HEK293T (cell line): ENCODE data around the gene CHMP4B.

Experiments used
- ARNT ChIP-seq: fragments of 450-650 bp; IDR thresholded peaks from 2 replicates; pipeline ENCODE4 v1.6.1; 2017; ENCODE audit warnings: mild to moderate bottlenecking
- ELF4 ChIP-seq: fragments of 450-650 bp; IDR thresholded peaks from 2 replicates; pipeline ENCODE4 v1.6.1; 2017; ENCODE audit warnings: antibody characterized with exemption
- FOXA1 ChIP-seq: fragments of 450-650 bp; IDR thresholded peaks from 2 replicates; pipeline ENCODE4 v1.6.1; 2016; ENCODE audit warnings: mild to moderate bottlenecking
- FOXK2 ChIP-seq: fragments of 450-650 bp; IDR thresholded peaks from 2 replicates; pipeline ENCODE4 v1.6.1; 2016; ENCODE audit warnings: mild to moderate bottlenecking
- FOXM1 ChIP-seq: fragments of 450-650 bp; IDR thresholded peaks from 2 replicates; pipeline ENCODE4 v1.6.1; 2017; ENCODE audit warnings: mild to moderate bottlenecking, borderline replicate concordance
- HDGF ChIP-seq: fragments of 450-650 bp; IDR thresholded peaks from 2 replicates; pipeline ENCODE4 v1.6.1; 2017; ENCODE audit warnings: antibody characterized with exemption, borderline replicate concordance
- L3MBTL2 ChIP-seq: fragments of 450-650 bp; conservative IDR thresholded peaks from 2 replicates; pipeline ENCODE4 v1.6.1; 2016; ENCODE audit warnings: mild to moderate bottlenecking
- NFRKB ChIP-seq: fragments of 450-650 bp; IDR thresholded peaks from 2 replicates; pipeline ENCODE4 v1.6.1; 2016; ENCODE audit warnings: mild to moderate bottlenecking, moderate library complexity
- SP1 ChIP-seq: fragments of 450-650 bp; IDR thresholded peaks from 2 replicates; pipeline ENCODE4 v1.6.1; 2017
- SUZ12 ChIP-seq: fragments of 450-650 bp; IDR thresholded peaks from 2 replicates; pipeline ENCODE4 v1.6.1; 2016; ENCODE audit warnings: mild to moderate bottlenecking
- TARDBP ChIP-seq: fragments of 450-650 bp; IDR thresholded peaks from 2 replicates; pipeline ENCODE4 v1.6.1; 2016
- ZNF384 ChIP-seq: fragments of 450-650 bp; IDR thresholded peaks from 2 replicates; pipeline ENCODE4 v1.6.1; 2016
- TF ChIP-seq, protein P1 (sequence below): fragments of 450-650 bp; IDR thresholded peaks from 2 replicates; pipeline ENCODE4 v1.6.1; 2016

DNA sequence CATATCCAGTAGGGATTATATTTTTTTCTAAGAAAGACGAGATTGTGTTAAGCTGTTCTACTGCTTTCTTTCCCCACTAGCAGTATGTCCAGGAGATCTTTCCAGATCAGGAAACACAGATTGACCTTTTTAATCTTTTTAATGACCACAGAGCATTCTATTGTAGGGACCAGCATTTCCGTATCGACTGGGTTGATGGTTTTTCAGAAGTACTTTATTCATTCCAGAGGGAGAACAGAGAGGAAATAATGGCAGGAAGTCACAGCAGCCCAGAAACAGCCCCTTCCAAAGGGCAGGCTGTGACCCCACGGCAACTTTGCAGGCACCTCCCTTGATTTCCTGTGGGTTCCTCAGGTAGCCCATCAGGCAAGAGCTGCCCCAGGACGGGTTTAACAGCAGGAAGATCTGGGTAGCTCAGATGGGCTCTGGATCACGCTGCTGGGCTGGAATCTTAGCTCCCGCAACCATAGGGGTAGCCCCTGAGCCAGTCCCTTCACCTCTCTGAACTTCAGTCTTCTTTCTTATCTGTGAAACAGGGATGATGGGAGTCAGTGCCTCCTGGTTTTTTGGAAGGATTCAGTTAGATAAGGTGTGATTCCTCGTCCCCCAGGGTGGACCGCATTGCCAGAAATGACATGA, 23.8 kb upstream of the CHMP4B start:
- no peak for TF ChIP-seq FOXK2
- TF ChIP-seq FOXM1, result no peak
- TF ChIP-seq HDGF, result no peak
- TF ChIP-seq SUZ12, result no peak
- TF ChIP-seq ZNF384, result no peak
- TF ChIP-seq ARNT, result no peak
- TF ChIP-seq SP1, result no peak
- no peak for TF ChIP-seq TARDBP
- no peak for TF ChIP-seq NFRKB
- no peak for TF ChIP-seq FOXA1
- no peak for TF ChIP-seq ELF4
- no peak for TF ChIP-seq L3MBTL2
- TF ChIP-seq, protein P1, sequence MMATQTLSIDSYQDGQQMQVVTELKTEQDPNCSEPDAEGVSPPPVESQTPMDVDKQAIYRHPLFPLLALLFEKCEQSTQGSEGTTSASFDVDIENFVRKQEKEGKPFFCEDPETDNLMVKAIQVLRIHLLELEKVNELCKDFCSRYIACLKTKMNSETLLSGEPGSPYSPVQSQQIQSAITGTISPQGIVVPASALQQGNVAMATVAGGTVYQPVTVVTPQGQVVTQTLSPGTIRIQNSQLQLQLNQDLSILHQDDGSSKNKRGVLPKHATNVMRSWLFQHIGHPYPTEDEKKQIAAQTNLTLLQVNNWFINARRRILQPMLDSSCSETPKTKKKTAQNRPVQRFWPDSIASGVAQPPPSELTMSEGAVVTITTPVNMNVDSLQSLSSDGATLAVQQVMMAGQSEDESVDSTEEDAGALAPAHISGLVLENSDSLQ, result no peak
